ENCODE data around the gene YJU2. TPM values are rescaled to one million over a fixed set of nuclear protein-coding genes. Genes with fewer than 3 reads are reported as not detected.

YJU2 gene
- total and polyA plus RNA-seq, 2 experiments from 2014 or later: 28.8 to 33.4 TPM

GRCh38 chr19:4241824-4242430 lies 5.0 kb upstream of the YJU2 start:
- Histone ChIP-seq H3K79me2 (replicated peaks; ENCODE audit: insufficient read depth) (no peaks in the 10 kb centered on the region), H3K27me3 (ENCODE audit: insufficient read depth) (no peaks in the 10 kb centered on the region), H3K4me3 (no peak overlapping the region), H3K36me3 (ENCODE audit: insufficient read depth) (no peaks in the 10 kb centered on the region), H3K9me2 (ENCODE audit: insufficient read depth) (no peaks in the 10 kb centered on the region), H4K20me1 (replicated peaks; ENCODE audit: insufficient read depth) (no peaks in the 10 kb centered on the region), H3K4me1 (ENCODE audit: insufficient read depth) (0 out of 2 replicates have a peak, but pooled peaks cover 4% of the 10 kb centered on the region), H3K4me2 (no peak overlapping the region), H3K27ac (ENCODE audit: low read depth) (no peak overlapping the region), H2AFZ (no peak overlapping the region), H3F3A (replicated peaks; ENCODE audit: low read depth) (0 out of 2 replicates have a peak, but pooled peaks cover 6% of the 10 kb centered on the region)
- TF ChIP-seq STAT1 (IDR thresholded peaks at IDR 0.05; ENCODE audit: unreplicated experiment) (no peak), ETS1 (IDR thresholded peaks at IDR 0.05) (no peak), REST (IDR thresholded peaks at IDR 0.05; ENCODE audit: unreplicated experiment) (no peak), POLR2AphosphoS5 (IDR thresholded peaks at IDR 0.05; ENCODE audit: low read depth) (no peak), ZNF331 (CRISPR knock-in tag; IDR thresholded peaks at IDR 0.05; ENCODE audit: low read depth) (no peak), EZH2phosphoT487 (IDR thresholded peaks at IDR 0.05; ENCODE audit: unreplicated experiment) (no peak), NANOG (IDR thresholded peaks at IDR 0.05; ENCODE audit: borderline replicate concordance) (no peak), CTCF (conservative IDR thresholded peaks at IDR 0.05; ENCODE audit: low read depth in 2 of 2) (no peak), ZNF114 (CRISPR knock-in tag; IDR thresholded peaks at IDR 0.05) (no peak), CREB1 (CRISPR knock-in tag; IDR thresholded peaks at IDR 0.05; ENCODE audit: low read depth) (no peak), EZH2 (IDR thresholded peaks at IDR 0.05; ENCODE audit: low read depth, unreplicated experiment) (no peak), JUNB (IDR thresholded peaks at IDR 0.05; ENCODE audit: unreplicated experiment) (no peak), ZNF462 (CRISPR knock-in tag; IDR thresholded peaks at IDR 0.05) (no peak)
- no peak for DNase-seq (ENCODE audit: low spot score)
- peaks cover 12% of the 10 kb centered on the region for H3K9me3 Mint-ChIP-seq
- H3K4me3 Mint-ChIP-seq: no peak overlapping the region
- no peaks in the 10 kb centered on the region; the same call in 2 of the 3 replicates for H3K4me1 Mint-ChIP-seq
- H3K36me3 Mint-ChIP-seq (ENCODE audit: low read depth): no peaks in the 10 kb centered on the region
- peaks cover 14% of the 10 kb centered on the region for H3K27me3 Mint-ChIP-seq (ENCODE audit: insufficient read depth, low read depth, poor library complexity)
- ATAC-seq: no peak
- H3K27ac Mint-ChIP-seq: no peak overlapping the region
